HG03378 (cell line): Measurements from ENCODE around the gene TRNT1.

Source experiments
- ATAC-seq: cut with Tn5 transposase; IDR thresholded peaks from one replicate; pipeline ENCODE4 v1.9.1; 2021; ENCODE audit warnings: mild to moderate bottlenecking, moderate library complexity; ENCODE audit not compliant: unreplicated experiment

Gene TRNT1

DNA sequence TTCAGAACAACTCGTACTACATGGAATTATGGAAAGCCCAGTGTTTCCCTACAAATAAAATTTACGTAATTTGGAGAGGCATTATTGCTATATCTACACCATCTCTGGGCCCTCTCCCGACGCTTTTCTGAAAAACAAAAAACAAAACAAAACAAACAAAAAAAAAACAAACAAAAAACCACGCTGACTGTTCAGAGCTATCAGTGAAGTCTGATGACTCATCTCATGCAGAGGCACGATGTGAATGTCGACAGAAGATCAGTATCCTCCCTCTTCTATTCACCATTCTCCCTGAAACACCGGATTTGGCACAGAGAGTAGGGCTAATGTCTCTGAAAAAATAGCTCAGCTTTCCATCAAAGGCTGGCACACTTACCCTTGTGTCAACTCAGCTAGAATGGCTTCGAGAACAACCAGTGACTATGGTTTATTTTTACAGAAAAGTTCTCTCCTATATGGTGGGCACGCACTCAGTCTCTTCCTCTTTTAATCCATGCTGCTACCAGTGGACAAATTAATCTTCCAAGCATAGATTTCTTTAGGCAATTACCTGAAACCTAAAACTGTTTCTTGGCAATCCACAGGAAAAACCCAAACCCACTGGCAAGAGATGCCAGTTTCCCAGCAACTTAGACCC, 51.2 kb downstream of the TRNT1 start:
- no peak for ATAC-seq

DNA sequence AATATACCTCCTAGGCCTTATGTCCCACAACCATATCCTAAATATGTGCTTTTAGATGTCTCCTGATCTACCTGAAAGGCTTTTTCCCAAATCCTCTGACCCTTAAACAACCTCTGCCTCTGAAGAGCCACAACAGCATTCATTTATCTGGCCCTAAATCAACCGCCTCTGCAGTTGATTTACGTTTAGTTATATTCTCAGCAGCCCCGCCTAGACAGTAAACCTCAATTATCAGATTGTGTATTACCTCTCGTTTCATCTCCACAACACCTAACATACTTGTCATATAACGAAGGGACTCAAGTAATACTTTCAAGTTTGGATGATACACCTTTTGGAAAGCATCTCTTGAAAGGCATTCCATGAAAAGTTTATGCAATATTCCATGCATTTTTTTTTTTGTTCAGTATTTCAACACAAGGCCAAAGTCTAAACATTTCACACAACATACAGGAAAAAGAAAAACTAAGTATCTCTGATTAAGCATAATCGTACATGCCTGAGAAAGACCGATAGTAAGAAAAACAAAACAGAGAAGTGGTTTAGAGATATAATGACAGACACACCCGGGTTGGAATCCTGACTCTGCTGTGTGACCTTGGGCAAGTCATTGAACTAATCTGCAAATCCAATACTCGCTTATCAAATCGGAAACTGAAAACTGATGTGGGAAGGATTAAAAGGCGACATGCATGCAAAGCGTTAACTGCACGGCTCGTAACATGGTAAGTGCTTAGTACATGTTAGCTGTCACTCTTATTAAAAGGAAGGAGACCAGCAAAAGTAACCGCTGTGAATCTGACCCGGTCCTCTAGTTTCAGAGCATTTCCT, 52.0 kb downstream of the TRNT1 start:
- no peak for ATAC-seq

GRCh38 chr3:3179407-3180094, 52.8 kb downstream of the TRNT1 start, which contains the start of gene CRBN:
Gene CRBN (minus strand): TSS chr3:3179691. CDS start chr3:3179687, 4 bp downstream.
- ATAC-seq, result peak; percentile 98

- ATAC-seq, result no peak
Observed at GRCh38 chr3:3180456-3180855, 53.7 kb downstream of the TRNT1 start.

DNA sequence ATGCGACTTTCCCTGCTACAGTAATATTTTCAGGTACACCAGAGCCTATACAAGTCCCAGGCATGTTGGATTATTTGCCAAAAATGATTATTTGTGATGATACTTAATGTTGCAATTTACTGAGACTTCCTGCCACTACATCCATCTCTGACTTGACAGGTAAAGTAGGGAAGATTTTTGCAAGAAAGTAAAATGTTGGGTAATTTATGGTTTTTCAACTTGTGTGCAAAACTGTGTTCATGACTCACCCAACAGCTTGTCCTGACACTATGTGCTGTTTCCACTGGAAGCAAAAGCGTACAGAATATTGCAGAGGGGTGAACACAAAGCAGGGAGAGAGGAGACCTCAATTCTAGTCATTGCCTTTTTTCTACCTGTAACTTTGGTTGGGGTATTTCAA, 58.1 kb downstream of the TRNT1 start:
- ATAC-seq, result no peak

DNA sequence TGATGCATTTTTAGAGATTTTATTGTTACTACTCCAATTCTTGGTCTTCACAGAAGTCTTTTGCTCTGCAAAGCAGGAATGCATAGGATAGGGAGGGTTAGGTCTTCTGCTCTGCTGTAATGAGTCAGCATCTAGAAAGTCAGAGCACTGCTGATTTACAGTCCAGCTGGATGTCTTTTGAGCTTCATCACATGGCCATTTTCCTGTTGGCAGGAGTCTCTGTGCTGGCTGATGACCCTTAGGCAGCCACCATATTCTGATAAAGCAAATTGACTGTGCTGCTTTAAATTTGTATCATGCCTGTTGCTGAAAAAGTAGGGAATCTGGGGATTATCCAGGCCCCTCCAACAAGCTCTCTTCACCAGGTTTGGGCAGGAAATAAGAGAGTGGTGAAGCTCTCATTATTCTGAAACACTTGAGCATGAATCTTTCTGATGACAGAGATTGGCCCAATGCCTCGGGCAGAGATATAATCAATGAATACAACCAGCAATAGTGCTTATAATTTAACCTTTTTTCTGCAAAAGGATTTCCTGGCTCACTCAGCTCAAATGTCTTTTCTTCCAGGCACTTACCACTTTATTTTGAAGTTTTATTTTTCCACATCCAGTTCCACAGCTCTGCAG, 62.5 kb downstream of the TRNT1 start:
- no peak for ATAC-seq

DNA sequence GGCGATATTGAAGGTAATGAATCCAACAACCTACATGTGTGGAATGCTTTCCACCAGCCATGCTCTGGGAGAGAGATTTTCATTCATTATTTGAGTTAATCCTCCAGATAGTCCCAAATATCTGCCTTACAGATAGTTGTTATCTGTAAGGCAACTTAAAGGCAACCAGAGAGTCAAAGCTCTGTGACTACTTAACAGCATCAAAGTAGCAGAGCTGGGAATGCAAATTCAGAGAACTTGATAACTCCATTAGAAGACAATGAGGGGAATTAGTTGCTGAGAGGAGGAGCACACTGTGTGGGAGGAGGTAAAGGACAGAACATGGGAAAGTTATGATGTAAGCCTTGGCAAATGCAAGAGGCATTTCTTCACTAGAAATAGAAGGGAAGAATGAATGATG, 63.2 kb downstream of the TRNT1 start:
- ATAC-seq, result no peak

DNA sequence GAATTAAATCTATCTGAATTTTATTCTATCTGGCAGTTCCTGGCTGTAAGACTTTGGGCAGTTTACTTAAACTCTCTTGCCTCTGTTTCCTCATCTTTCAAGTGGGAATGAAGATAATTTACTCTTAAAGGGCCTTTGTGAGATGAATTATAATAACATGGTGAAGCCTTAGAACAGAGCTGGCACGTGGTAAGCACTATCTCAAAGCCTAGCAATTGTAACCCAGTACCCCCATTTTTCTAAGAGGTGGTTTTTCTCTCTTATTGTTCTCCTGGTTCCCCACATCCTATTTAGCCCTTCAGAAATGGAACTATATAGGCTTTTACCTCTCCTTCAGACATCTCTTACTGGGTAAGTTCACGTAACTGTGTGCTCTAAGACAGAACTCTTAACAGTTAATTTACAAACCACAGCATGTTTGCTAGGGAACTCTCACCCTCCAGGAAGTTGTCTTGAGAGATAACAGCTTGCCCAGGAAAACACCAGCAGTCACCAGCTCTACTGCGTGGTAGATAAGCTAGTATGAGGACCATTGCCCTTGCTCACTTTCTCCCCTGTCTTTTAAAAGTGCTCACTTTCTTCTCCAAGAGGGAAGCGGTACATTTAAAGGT, 65.0 kb downstream of the TRNT1 start:
- no peak for ATAC-seq

DNA sequence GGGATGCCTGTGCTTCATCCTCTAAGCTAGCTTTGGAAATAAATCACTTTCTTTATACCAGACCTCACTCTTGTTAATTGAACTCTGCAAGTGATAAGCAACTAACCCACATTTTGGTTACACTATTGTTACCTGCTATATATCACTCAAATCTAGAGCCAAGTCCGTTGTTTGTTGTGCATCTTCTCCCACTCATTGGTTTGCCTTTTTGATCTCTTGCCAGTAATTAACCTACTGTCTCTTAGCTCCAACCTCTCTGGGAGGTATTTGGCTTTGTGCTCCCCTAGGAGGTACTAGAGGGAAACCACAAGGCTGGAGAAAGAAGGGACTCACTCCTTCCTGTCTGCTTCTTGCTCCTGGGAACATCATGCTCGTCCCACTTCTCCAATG, 65.5 kb downstream of the TRNT1 start:
- ATAC-seq, result no peak

- no peak for ATAC-seq
Observed at GRCh38 chr3:3194861-3195260, 68.1 kb downstream of the TRNT1 start.

- ATAC-seq, result no peak
Observed at GRCh38 chr3:3196148-3196861, 69.6 kb downstream of the TRNT1 start.
